ENCODE measurements around the gene SMIM41.

SMIM41 gene

DNA sequence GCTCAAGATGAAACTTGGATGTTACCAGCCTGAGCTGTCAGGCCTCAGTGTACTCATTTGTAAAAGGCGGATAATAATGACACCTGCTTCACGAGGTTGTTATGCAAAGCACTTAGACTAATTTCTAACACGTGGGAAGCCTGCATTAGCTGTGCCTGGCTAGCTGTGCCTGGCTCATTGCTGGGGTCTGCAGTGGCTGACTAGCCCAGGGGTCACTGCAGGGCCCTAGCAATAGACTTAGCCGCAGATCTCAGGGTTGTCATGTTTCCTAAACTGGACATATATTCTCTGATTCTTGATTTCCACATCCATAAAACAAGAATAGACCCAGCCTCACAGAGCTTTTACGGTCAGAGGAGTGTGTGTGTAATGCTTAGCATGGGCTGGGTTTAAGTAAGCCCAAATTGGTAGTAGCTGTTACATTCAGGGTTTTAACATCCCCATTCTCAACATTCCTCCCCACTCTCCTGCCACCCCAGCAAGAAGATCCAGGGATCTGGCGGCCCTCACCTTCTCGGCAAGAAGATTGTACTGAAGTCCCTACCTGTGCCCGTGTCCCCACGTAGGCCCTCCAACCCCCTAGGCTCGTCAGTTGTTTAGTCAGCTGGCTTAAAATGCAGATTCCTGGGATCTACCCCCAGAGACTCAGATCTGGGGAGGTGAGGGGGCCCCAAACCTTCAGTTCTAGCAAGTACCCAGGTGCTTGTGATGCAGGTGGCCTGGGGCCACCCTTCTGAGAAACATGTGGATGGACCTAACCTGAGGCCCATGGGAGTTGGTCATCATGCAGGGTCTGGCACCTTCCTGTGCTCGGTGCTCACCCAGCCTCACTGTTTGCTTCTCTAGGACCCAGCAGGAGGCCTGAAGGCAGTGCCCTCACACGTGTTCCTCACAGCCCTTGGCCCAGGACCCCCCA is 19.7 kb upstream of the SMIM41 start:
- TF ChIP-seq, protein P1, sequence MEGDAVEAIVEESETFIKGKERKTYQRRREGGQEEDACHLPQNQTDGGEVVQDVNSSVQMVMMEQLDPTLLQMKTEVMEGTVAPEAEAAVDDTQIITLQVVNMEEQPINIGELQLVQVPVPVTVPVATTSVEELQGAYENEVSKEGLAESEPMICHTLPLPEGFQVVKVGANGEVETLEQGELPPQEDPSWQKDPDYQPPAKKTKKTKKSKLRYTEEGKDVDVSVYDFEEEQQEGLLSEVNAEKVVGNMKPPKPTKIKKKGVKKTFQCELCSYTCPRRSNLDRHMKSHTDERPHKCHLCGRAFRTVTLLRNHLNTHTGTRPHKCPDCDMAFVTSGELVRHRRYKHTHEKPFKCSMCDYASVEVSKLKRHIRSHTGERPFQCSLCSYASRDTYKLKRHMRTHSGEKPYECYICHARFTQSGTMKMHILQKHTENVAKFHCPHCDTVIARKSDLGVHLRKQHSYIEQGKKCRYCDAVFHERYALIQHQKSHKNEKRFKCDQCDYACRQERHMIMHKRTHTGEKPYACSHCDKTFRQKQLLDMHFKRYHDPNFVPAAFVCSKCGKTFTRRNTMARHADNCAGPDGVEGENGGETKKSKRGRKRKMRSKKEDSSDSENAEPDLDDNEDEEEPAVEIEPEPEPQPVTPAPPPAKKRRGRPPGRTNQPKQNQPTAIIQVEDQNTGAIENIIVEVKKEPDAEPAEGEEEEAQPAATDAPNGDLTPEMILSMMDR (IDR thresholded peaks at IDR 0.05; ENCODE audit: control insufficient read depth, insufficient read depth, low read depth, low read length, missing control alignments), result no peak
- DNase-seq (ENCODE audit: low read depth), result no peak

DNA sequence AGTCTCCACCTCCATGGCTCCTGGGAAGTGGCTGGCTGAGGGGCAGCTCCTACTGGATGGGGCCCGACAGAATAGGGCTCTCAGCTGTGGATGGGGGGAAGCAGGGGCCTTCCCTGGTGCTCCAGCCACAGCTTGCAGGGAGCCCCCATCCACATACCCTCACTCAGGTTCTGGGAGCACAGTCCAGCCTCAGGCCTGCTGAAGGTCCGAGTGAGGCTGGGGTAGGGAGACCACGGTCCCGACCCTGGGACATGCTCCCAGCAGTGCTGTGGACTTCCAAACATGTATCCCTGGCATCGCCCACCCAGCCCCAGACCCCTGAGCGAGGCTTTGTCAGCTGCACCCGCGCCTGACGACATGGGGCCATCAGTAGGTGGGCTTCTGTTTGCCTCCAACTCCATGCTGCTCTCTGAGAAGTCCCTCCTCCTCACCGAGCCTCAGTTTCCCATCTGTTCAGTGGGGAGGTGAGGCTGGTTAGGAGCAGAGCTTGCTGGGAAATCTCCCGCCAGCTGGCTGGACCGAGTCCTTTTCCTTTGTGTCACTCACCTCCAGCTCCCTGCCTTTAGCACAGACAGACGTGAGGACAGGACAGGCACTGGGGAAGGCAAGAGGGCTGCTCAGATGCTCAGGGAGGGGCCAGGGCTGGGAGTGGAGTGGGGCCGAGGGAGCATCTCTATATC is 18.9 kb upstream of the SMIM41 start:
- H3K4me3 ChIP-seq (ENCODE audit: control insufficient read depth, low read depth, low read length), result no peak overlapping the region
- no peak for DNase-seq (ENCODE audit: low read depth)

More for the DNA sequence above, 19.7 kb upstream of the SMIM41 start:
- no peak overlapping the region for H3K4me3 ChIP-seq (ENCODE audit: control insufficient read depth, low read depth, low read length)

DNA sequence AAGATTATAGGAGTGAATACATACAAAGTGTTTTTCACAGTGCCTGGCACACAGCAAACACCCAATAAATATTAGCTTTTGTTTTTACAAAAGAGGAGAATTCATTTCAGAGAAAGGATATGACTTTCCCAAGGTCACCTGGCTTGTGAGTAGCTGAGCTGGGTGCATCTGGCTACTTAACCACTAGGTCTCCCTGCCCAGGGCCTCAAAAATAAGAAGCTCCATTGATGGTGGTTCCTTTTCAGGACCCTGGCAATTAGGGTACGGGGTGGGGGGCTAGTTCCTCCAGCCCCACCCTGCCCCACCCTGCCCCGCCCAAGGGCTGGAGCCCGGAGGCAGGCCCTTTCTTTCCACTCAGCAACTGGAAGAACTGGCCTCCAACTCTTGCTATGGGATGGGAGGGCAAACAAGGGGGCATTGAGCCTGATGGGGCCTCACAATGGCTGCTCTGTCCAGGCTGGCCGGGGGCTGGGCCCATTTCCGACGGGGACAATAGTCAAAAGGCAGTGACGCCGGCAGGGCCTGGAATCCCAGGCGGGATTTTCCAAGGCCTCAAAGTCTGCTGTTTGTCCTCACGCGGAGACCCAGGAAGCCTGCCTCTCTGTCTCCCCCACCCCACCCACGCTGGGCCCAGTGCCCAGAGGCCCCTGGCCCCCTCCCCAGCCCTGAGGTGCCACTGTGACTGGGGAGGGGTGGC is 17.9 kb upstream of the SMIM41 start:
- DNase-seq (ENCODE audit: low read depth), result no peak
- TF ChIP-seq, protein P1 (IDR thresholded peaks at IDR 0.05; ENCODE audit: control insufficient read depth, insufficient read depth, low read depth, low read length, missing control alignments), result no peak
- H3K4me3 ChIP-seq (ENCODE audit: control insufficient read depth, low read depth, low read length), result no peak overlapping the region

More for the DNA sequence above, 18.9 kb upstream of the SMIM41 start:
- TF ChIP-seq, protein P1 (IDR thresholded peaks at IDR 0.05; ENCODE audit: control insufficient read depth, insufficient read depth, low read depth, low read length, missing control alignments), result no peak

DNA sequence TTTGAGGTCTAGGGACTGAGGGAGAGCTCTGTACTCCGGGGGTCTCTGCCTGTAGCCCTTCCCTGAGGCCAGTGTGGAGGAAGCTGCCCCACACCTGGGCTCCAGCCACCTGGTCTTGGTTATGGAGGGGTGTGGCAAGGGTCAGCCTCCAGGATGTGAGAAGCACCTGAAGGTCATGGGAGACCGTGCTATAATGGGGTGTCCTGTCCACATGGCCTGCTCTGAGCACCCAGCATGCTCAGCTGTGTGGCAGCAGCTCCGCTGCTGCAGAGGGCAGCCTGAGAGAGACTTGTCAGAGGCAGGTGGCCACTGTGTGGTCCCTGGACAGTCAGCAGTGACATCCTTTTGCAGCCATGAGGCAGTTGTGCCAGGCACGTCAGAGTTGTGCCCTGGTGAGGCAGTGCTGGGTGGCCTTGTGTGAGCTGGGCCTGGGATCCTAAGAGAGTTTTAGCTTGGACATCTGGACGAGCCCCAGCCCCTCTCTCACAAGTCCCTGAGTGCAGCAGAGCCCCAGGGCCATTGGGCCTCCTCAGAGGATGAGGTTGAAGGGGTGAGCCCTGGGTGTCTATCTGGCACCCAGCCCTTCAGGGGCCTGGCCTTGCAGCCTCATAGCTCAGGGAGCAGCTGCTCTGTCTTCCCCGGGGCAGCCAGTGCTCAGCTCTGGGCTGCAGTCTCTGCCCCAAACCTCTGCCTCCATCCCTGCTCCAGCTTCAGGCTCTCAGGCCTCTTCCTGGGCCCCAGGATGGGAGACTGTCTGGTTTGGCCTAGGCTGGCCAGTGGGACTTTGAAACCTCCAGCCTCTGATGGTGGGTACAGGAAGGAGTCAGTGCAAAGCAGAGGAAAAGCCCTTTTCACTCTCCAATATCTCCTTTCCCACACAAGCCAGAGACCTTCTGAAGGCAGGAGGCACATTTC is 17.1 kb upstream of the SMIM41 start:
- DNase-seq (ENCODE audit: low read depth), result no peak
- TF ChIP-seq, protein P1 (IDR thresholded peaks at IDR 0.05; ENCODE audit: control insufficient read depth, insufficient read depth, low read depth, low read length, missing control alignments), result no peak
- no peak overlapping the region for H3K4me3 ChIP-seq (ENCODE audit: control insufficient read depth, low read depth, low read length)

DNA sequence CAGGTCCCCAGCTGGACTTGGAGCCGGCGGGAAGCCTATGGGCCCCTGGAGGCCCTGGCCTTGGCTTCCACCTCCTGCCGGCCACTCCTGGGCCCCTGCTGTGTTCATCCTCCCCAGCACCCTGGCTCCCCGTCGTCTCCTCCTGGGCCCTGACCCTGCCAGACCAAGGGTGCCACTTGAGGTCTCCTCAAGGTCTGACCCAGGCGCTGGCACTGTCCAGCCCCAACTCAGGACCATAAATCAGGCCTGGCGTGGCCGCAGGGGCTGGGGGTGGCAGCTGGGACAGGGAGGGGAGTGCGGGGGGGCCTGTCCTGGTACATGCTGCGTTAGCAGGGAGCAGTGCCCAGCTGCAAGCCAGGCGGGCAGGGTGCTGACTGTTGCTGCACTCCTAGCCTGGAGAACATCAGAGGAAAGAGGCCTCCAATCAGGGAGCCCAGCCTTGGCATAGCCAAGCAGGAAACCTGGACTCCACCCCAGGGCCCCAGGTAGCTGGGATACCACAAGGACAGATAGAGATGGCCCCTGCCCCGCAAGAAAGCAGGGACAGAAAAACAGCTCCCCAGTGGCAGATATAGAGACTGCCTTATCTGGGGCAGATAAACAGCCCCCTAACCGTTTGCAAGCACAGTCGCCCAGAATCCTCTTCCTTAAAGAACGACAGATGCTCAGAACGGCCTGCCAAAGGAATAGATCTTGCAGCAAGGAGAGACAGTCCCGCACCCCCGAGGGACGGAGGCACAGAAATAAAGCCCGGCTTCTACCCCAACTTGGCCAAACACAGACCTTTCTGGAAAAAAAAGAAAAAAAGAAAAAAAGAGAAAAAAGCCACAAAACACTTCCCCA is 16.2 kb upstream of the SMIM41 start:
- TF ChIP-seq, protein P1 (IDR thresholded peaks at IDR 0.05; ENCODE audit: control insufficient read depth, insufficient read depth, low read depth, low read length, missing control alignments), result no peak
- H3K4me3 ChIP-seq (ENCODE audit: control insufficient read depth, low read depth, low read length), result no peak overlapping the region
- no peak for DNase-seq (ENCODE audit: low read depth)
